ENCODE measurements around the gene AQP1. TPM values are rescaled to one million over a fixed set of nuclear protein-coding genes. Genes with fewer than 3 reads are reported as not detected.

The AQP1 gene
- polyA plus RNA-seq, 3 donors, result 0.03 TPM; not detected in 2

DNA sequence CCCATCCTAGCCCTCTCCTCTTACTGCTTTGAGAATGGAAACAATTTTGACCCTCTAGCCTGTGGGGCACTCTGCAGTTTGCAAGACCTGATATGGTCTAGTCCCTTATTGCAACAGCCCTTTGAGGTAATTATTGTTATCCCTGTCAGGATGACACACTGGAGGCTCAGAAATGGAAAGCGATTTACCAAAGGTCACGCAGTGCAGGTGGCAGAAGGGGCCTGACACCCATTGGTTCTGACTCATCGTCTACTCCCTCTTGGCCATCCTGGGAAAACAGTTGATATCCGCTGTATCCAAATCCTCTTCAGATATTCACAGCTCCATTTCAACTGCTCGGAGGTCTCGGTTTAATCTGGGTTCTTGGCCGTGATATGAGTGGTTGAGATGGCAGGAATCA lies 44.7 kb upstream of the AQP1 start:
- Histone ChIP-seq H3K4me1 (ENCODE audit: control insufficient read depth in 1 of 2, insufficient read depth in 2 of 2, low read length in 2 of 2) (no peaks in the 10 kb centered on the region), H3K9ac (ENCODE audit: insufficient read depth, low read length, poor library complexity, severe bottlenecking) (no peak overlapping the region), H3K79me2 (ENCODE audit: insufficient read depth, low read length) (no peaks in the 10 kb centered on the region), H3K27ac (ENCODE audit: low read depth in 1 of 2, low read length in 2 of 2) (no peak overlapping the region), H2AFZ (ENCODE audit: insufficient read depth, low read depth, low read length, poor library complexity, severe bottlenecking) (no peak overlapping the region), H3K36me3 (replicated peaks in 1 of 2; ENCODE audit: control insufficient read depth in 1 of 2, insufficient read depth in 2 of 2, low read length in 2 of 2) (no peaks in the 10 kb centered on the region), H3K4me2 (replicated peaks; ENCODE audit: extremely low read depth, low read length, poor library complexity, severe bottlenecking) (no peak overlapping the region), H3K27me3 (ENCODE audit: control insufficient read depth in 2 of 2, insufficient read depth in 2 of 2, low read length in 2 of 2) (no peaks in the 10 kb centered on the region), H3K4me3 (replicated peaks in 1 of 3; ENCODE audit: low read depth in 2 of 3, low read length in 3 of 3) (no peak overlapping the region), H4K20me1 (ENCODE audit: insufficient read depth, low read length) (no peaks in the 10 kb centered on the region), H3K9me3 (replicated peaks in 1 of 2; ENCODE audit: control insufficient read depth in 1 of 2, insufficient read depth in 1 of 2, low read length in 2 of 2) (no peaks in the 10 kb centered on the region)
- no peak for DNase-seq
- Mint-ChIP-seq H3K36me3 (no peaks in the 10 kb centered on the region), H3K4me3 (no peak overlapping the region), H3K27ac (peak overlapping the region in 1 of 7 donors; percentile 60), H3K4me1 (no peaks in the 10 kb centered on the region), H3K9me3 (peaks cover 0 to 3% (median 0%) of the 10 kb centered on the region in 7 donors), H3K27me3 (ENCODE audit: low read depth in 3 of 3) (peaks cover 0 to 2% (median 0%) of the 10 kb centered on the region in 3 donors)
- TF ChIP-seq, protein P1, sequence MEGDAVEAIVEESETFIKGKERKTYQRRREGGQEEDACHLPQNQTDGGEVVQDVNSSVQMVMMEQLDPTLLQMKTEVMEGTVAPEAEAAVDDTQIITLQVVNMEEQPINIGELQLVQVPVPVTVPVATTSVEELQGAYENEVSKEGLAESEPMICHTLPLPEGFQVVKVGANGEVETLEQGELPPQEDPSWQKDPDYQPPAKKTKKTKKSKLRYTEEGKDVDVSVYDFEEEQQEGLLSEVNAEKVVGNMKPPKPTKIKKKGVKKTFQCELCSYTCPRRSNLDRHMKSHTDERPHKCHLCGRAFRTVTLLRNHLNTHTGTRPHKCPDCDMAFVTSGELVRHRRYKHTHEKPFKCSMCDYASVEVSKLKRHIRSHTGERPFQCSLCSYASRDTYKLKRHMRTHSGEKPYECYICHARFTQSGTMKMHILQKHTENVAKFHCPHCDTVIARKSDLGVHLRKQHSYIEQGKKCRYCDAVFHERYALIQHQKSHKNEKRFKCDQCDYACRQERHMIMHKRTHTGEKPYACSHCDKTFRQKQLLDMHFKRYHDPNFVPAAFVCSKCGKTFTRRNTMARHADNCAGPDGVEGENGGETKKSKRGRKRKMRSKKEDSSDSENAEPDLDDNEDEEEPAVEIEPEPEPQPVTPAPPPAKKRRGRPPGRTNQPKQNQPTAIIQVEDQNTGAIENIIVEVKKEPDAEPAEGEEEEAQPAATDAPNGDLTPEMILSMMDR (IDR thresholded peaks at IDR 0.05), result no peak
- 96% methylated on average over 4 of the region's 7 CpGs for WGBS (ENCODE audit: insufficient coverage)
- intact Hi-C loops (cut with micrococcal nuclease), result no loop called here

DNA sequence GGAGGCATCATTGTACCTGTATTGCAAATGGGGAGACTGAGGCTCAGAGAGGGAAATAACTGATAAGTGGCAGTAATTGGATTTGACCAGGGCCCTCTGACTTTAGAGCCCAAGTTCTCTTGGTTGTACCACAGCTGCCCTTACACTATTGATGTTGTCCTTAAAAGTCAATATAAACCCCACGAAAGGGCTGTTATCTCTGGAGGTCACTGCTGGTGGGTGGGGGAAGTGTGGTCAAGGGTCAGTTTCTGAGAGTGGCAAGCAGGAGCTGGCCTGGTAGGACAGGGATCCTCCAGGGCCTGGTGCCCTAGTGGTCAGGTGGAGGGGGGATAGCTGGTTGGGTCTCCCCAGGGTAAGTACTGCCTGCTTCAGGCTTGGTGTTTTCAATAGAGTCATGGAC lies 44.2 kb upstream of the AQP1 start:
- H3K27ac ChIP-seq (ENCODE audit: low read depth in 1 of 2, low read length in 2 of 2), result no peak overlapping the region
- H3K9me3 ChIP-seq (replicated peaks in 1 of 2; ENCODE audit: control insufficient read depth in 1 of 2, insufficient read depth in 1 of 2, low read length in 2 of 2), result no peaks in the 10 kb centered on the region
- no peaks in the 10 kb centered on the region for H3K36me3 ChIP-seq (replicated peaks in 1 of 2; ENCODE audit: control insufficient read depth in 1 of 2, insufficient read depth in 2 of 2, low read length in 2 of 2)
- Mint-ChIP-seq H3K27me3 (ENCODE audit: low read depth in 3 of 3) (peaks cover 0 to 2% (median 0%) of the 10 kb centered on the region in 3 donors), H3K36me3 (no peaks in the 10 kb centered on the region), H3K9me3 (peaks cover 0 to 3% (median 0%) of the 10 kb centered on the region in 7 donors), H3K4me3 (no peak overlapping the region), H3K27ac (no peak overlapping the region), H3K4me1 (no peaks in the 10 kb centered on the region)
- no peak overlapping the region for H3K4me3 ChIP-seq (replicated peaks in 1 of 3; ENCODE audit: low read depth in 2 of 3, low read length in 3 of 3)
- intact Hi-C loops (cut with micrococcal nuclease), result no loop called here
- no peak for DNase-seq
- no peak overlapping the region for H3K9ac ChIP-seq (ENCODE audit: insufficient read depth, low read length, poor library complexity, severe bottlenecking)
- TF ChIP-seq, protein P1 (IDR thresholded peaks at IDR 0.05), result no peak
- H3K79me2 ChIP-seq (ENCODE audit: insufficient read depth, low read length), result no peaks in the 10 kb centered on the region
- no peaks in the 10 kb centered on the region for H4K20me1 ChIP-seq (ENCODE audit: insufficient read depth, low read length)
- no peaks in the 10 kb centered on the region for H3K4me1 ChIP-seq (ENCODE audit: control insufficient read depth in 1 of 2, insufficient read depth in 2 of 2, low read length in 2 of 2)
- no CpG with 5 or more reads among the region's 1 CpG for WGBS (ENCODE audit: insufficient coverage)
- H2AFZ ChIP-seq (ENCODE audit: insufficient read depth, low read depth, low read length, poor library complexity, severe bottlenecking), result no peak overlapping the region
- no peak overlapping the region for H3K4me2 ChIP-seq (replicated peaks; ENCODE audit: extremely low read depth, low read length, poor library complexity, severe bottlenecking)
- no peaks in the 10 kb centered on the region for H3K27me3 ChIP-seq (ENCODE audit: control insufficient read depth in 2 of 2, insufficient read depth in 2 of 2, low read length in 2 of 2)

Data from CD14-positive monocyte (primary cell).